ENCODE results near the gene KIAA0513.

The KIAA0513 gene

DNA sequence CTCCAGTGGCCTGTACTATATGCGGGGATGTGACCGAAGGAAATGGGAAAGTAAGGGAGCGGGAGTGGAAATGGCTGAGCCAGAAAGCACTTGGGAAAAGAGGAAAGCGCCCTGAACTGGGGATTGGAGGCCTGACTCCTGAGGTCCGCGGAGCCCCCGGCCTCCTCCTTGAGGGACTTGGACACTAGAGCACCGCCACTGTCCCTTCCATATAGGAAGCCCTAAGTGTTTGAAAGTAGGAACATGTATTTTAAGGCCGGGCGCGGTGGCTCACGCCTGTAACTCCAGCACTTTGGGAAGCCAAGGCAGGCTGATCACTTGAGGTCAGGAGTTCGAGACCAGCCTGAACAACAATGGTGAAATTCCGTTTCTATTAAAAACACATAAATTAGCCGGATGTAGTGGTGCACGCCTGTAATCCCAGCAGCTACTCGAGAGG is 15.7 kb upstream of the KIAA0513 start:
- Histone ChIP-seq H3K36me3 (ENCODE audit: control insufficient read depth, insufficient read depth, low read length) (no peaks in the 10 kb centered on the region), H3K27me3 (replicated peaks; ENCODE audit: control insufficient read depth, insufficient read depth, low read length) (no peaks in the 10 kb centered on the region), H3K4me3 (replicated peaks; ENCODE audit: low read depth, low read length) (peak overlapping the region; percentile 77)
- TF ChIP-seq, protein P1, sequence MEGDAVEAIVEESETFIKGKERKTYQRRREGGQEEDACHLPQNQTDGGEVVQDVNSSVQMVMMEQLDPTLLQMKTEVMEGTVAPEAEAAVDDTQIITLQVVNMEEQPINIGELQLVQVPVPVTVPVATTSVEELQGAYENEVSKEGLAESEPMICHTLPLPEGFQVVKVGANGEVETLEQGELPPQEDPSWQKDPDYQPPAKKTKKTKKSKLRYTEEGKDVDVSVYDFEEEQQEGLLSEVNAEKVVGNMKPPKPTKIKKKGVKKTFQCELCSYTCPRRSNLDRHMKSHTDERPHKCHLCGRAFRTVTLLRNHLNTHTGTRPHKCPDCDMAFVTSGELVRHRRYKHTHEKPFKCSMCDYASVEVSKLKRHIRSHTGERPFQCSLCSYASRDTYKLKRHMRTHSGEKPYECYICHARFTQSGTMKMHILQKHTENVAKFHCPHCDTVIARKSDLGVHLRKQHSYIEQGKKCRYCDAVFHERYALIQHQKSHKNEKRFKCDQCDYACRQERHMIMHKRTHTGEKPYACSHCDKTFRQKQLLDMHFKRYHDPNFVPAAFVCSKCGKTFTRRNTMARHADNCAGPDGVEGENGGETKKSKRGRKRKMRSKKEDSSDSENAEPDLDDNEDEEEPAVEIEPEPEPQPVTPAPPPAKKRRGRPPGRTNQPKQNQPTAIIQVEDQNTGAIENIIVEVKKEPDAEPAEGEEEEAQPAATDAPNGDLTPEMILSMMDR (IDR thresholded peaks at IDR 0.05; ENCODE audit: insufficient read depth, low read length, poor library complexity, severe bottlenecking) = no peak
- no peak for DNase-seq (ENCODE audit: extremely low read depth, insufficient read length)

DNA sequence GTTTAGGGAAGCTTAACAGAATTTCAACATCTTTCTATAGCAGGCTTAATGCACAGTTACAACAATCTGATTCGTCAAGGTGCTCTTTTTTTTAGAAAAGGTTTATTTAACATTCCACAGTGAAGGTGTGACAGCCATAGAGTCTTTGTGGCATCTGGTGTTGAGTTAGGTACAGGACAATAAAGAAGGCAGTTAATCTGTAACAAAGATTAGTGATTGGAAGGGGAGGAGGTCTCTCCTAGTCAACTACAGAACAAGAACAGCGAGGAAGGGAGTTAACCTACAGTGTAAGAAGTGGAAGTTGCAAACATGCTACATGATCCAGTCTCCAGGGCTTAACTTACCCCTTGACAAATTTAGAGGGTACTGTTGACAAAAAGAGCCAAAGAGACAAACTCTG is 13.3 kb upstream of the KIAA0513 start:
- DNase-seq (ENCODE audit: extremely low read depth, insufficient read length) = no peak
- H3K36me3 ChIP-seq (ENCODE audit: control insufficient read depth, insufficient read depth, low read length) = no peaks in the 10 kb centered on the region
- no peaks in the 10 kb centered on the region for H3K27me3 ChIP-seq (replicated peaks; ENCODE audit: control insufficient read depth, insufficient read depth, low read length)
- TF ChIP-seq, protein P1 (IDR thresholded peaks at IDR 0.05; ENCODE audit: insufficient read depth, low read length, poor library complexity, severe bottlenecking) = no peak
- no peak overlapping the region for H3K4me3 ChIP-seq (replicated peaks; ENCODE audit: low read depth, low read length)

GRCh38 chr16:85015481-85016187 is 12.0 kb upstream of the KIAA0513 start:
- no peaks in the 10 kb centered on the region for H3K27me3 ChIP-seq (replicated peaks; ENCODE audit: control insufficient read depth, insufficient read depth, low read length)
- TF ChIP-seq, protein P1 (IDR thresholded peaks at IDR 0.05; ENCODE audit: insufficient read depth, low read length, poor library complexity, severe bottlenecking) = no peak
- no peak overlapping the region for H3K4me3 ChIP-seq (replicated peaks; ENCODE audit: low read depth, low read length)
- DNase-seq (ENCODE audit: extremely low read depth, insufficient read length) = no peak
- no peaks in the 10 kb centered on the region for H3K36me3 ChIP-seq (ENCODE audit: control insufficient read depth, insufficient read depth, low read length)

- Histone ChIP-seq H3K36me3 (ENCODE audit: control insufficient read depth, insufficient read depth, low read length) (no peaks in the 10 kb centered on the region), H3K4me3 (replicated peaks; ENCODE audit: low read depth, low read length) (no peak overlapping the region), H3K27me3 (replicated peaks; ENCODE audit: control insufficient read depth, insufficient read depth, low read length) (no peaks in the 10 kb centered on the region)
- TF ChIP-seq, protein P1 (IDR thresholded peaks at IDR 0.05; ENCODE audit: insufficient read depth, low read length, poor library complexity, severe bottlenecking) = no peak
- DNase-seq (ENCODE audit: extremely low read depth, insufficient read length) = no peak
Measured at GRCh38 chr16:85017151-85017550, 10.4 kb upstream of the KIAA0513 start.

- H3K36me3 ChIP-seq (ENCODE audit: control insufficient read depth, insufficient read depth, low read length) = no peaks in the 10 kb centered on the region
- H3K27me3 ChIP-seq (replicated peaks; ENCODE audit: control insufficient read depth, insufficient read depth, low read length) = no peaks in the 10 kb centered on the region
- DNase-seq (ENCODE audit: extremely low read depth, insufficient read length) = no peak
- no peak overlapping the region for H3K4me3 ChIP-seq (replicated peaks; ENCODE audit: low read depth, low read length)
- TF ChIP-seq, protein P1 (IDR thresholded peaks at IDR 0.05; ENCODE audit: insufficient read depth, low read length, poor library complexity, severe bottlenecking) = no peak
Measured at GRCh38 chr16:85017633-85018032, 10.0 kb upstream of the KIAA0513 start.
